ENCODE results near the gene CACHD1. TPM values are rescaled to one million over a fixed set of nuclear protein-coding genes. Genes with fewer than 3 reads are reported as not detected.
"Not testable (repeated sequence)": the region's sequence is repeated elsewhere in the genome, so short reads cannot be mapped to it uniquely, and the experiment has no call there.

The CACHD1 gene
- total RNA-seq, 1 donor from 2014 or later: 0.13 TPM

DNA sequence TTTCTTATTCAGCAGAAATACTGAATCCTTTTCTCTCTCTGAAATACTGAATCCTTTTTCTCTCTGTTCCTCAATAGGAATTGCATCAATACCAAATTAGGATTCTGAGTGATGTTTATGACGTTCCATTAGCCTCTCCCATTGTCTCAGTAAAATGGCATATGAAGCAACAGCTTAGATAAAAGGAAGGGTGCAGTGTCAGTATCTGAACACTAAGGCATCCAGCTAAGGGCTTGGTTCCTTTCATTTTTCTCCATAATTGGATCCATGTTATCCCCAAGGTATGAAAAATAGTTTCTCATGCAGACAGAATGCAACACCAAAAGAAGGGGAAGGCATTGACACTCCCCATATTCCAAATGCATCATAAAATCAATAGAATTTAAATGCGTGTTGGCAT is 213.5 kb downstream of the CACHD1 start:
- H3K4me1 Mint-ChIP-seq (ENCODE audit: low read depth): no peaks in the 10 kb centered on the region
- H3K36me3 Mint-ChIP-seq (ENCODE audit: low read depth): no peaks in the 10 kb centered on the region
- no peak overlapping the region for H3K27ac Mint-ChIP-seq
- no peaks in the 10 kb centered on the region for H3K9me3 Mint-ChIP-seq
- no peak for DNase-seq (ENCODE audit: low spot score)
- intact Hi-C loops (cut with micrococcal nuclease): no loop called here
- peaks cover 2% of the 10 kb centered on the region for H3K27me3 Mint-ChIP-seq (ENCODE audit: insufficient read depth)
- no peak overlapping the region for H3K4me3 Mint-ChIP-seq

DNA sequence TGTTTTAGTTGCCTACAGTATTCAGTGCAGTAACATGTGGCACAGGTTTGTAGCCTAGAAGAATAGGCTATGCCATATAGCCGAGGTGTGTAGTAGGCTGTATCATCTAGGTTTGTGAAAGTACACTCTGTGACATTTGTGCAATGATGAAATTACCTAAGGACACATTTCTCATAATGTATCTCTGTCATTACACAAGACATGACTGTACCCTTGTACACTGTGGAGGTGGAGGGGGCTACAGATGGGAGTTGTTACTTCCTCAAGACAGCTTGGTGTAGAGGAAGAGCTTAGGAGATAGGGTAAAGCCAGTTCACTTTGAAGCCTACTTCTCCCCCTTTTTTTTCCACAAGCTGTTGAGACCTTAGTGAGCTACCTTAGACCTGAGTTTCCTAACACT is 215.3 kb downstream of the CACHD1 start:
- no peaks in the 10 kb centered on the region for H3K36me3 Mint-ChIP-seq (ENCODE audit: low read depth)
- intact Hi-C loops (cut with micrococcal nuclease): no loop called here
- H3K27me3 Mint-ChIP-seq (ENCODE audit: insufficient read depth): peaks cover 2% of the 10 kb centered on the region
- H3K27ac Mint-ChIP-seq: no peak overlapping the region
- DNase-seq (ENCODE audit: low spot score): no peak
- no peaks in the 10 kb centered on the region for H3K9me3 Mint-ChIP-seq
- no peak overlapping the region for H3K4me3 Mint-ChIP-seq
- no peaks in the 10 kb centered on the region for H3K4me1 Mint-ChIP-seq (ENCODE audit: low read depth)

DNA sequence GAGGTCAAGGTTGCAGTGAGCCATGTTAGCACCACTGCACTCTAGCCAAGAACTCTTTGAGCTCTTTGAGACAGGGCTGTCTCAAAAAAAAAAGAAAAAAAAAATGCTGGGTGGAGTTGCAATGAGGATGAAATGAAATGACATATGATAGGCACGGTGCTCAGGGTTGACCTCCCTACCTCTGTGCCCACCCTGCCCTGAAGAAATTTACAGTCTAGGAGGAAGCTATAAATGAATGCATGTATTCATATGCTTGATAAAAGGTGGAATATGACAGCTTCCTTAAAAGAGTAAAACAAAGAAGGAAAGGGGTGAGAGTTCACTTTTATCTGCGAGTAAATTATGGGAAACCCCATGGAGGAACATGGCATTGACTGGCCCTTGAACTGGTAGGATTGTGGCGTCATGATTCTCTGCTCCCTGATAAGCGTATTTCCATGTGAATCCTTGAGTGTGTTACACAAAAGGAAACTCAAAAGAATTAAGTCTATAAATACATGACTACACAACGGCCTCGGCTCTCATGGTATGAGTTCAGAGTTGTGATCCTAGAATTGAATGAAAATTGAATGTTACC is 215.9 kb downstream of the CACHD1 start:
- H3K36me3 Mint-ChIP-seq (ENCODE audit: low read depth): no peaks in the 10 kb centered on the region
- no peaks in the 10 kb centered on the region for H3K9me3 Mint-ChIP-seq
- peaks cover 2% of the 10 kb centered on the region for H3K27me3 Mint-ChIP-seq (ENCODE audit: insufficient read depth)
- intact Hi-C loops (cut with micrococcal nuclease): loop anchor here (1.0 kb wide), 4 partner anchors 138 to 1001 kb away; no protein-coding TSS in a partner anchor
- DNase-seq (ENCODE audit: low spot score): no peak
- no peak overlapping the region for H3K4me3 Mint-ChIP-seq
- no peaks in the 10 kb centered on the region for H3K4me1 Mint-ChIP-seq (ENCODE audit: low read depth)
- no peak overlapping the region for H3K27ac Mint-ChIP-seq

DNA sequence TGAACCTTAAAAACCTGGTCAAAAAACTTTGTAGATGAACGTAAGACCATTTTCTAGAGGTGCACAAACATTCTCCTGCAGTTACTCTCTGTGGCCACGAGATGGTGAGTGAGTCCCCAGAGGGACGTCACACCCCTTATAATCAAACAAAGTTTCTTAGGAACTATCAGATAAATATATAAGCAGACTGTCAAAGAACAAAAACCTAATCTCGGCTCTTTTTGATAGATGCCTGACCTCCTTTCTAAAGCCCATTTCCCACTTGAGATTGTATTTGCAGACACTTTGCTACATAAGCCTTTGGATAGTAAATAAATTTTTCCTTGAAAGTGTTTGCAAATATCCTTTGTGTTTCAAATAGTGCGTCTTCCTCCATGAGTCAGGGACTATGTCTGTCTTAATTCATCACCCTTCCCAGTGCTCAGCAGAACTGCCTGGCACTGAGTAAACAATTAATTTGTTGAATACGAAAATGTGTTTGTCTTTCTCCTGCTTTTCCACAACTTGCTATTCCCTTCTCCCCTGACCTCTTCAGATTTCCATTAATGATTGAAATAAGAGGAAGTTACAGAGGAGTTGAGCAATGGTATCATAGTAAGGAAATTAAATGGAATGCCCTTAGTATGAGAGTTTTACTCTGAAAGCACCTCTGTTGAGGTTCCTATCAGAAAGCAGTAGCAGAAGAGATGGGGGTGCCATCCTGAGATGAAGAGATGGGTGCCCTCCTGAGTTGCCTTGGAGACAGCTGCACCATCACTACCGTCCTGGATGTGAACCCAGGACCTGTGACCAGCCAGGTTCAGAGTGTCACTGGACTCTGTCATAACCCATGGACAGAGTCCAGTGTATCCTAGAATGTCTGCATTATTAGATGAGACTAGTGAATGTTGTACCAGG is 217.1 kb downstream of the CACHD1 start:
- Mint-ChIP-seq H3K27me3 (ENCODE audit: insufficient read depth) (no peaks in the 10 kb centered on the region), H3K9me3 (no peaks in the 10 kb centered on the region), H3K4me1 (ENCODE audit: low read depth) (peaks cover 7% of the 10 kb centered on the region), H3K36me3 (ENCODE audit: low read depth) (no peaks in the 10 kb centered on the region), H3K4me3 (no peak overlapping the region), H3K27ac (no peak overlapping the region)
- intact Hi-C loops (cut with micrococcal nuclease): loop anchor here (1.0 kb wide), 4 partner anchors 137 to 1000 kb away; no protein-coding TSS in a partner anchor
- DNase-seq (ENCODE audit: low spot score): no peak

DNA sequence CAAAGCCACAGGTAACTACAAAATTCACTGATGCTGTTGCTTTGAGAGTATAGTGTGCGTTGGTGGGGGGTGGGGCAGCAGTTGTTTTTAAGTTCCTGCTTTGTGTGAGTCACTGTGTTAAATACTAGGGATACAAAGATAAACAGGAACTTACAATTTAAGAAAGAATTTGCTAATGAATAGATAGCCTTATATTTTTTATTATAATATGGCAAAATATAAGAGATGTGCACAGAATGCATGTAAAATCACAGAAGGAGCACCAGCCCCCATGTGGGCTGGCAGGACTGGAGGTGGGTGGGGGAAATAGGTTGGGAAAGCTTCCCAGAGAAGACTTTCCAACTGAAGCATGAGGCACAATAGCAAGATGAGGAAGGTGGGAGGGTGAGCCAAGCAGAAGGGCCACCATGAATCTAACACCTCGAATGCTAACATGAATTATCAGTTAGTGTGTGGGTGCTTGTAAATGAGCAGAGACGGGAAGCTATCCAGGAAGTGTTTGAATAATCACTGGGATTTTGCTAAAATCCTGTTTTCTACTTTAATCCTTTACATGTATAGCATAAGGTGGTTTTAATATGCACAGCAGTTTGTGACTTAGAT is 217.9 kb downstream of the CACHD1 start:
- Mint-ChIP-seq H3K9me3 (no peaks in the 10 kb centered on the region), H3K4me1 (ENCODE audit: low read depth) (peaks cover 7% of the 10 kb centered on the region), H3K36me3 (ENCODE audit: low read depth) (no peaks in the 10 kb centered on the region), H3K27me3 (ENCODE audit: insufficient read depth) (no peaks in the 10 kb centered on the region), H3K4me3 (no peak overlapping the region), H3K27ac (no peak overlapping the region)
- intact Hi-C loops (cut with micrococcal nuclease): no loop called here
- DNase-seq (ENCODE audit: low spot score): no peak

DNA sequence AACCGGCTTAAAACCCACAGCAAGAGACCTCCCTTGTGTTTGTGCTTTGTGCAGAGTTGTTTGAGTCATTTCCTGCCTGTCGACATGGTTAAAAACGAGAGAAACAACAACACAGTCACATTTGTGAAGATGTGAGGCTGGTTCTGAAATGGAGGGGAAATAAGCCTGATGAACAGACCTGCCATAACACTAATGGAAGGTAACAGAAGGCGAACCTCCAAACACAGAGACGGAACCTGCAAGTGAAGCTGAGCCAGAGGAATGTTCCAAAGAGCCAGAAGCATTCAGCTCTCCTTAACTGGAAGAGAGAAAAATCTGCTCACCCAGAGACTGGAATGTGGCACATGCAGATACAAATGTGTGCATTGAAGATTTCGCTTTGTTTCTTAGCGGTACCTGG is 221.7 kb downstream of the CACHD1 start:
- Mint-ChIP-seq H3K4me1 (ENCODE audit: low read depth) (peaks cover 7% of the 10 kb centered on the region), H3K27me3 (ENCODE audit: insufficient read depth) (no peaks in the 10 kb centered on the region), H3K9me3 (no peaks in the 10 kb centered on the region), H3K4me3 (no peak overlapping the region), H3K27ac (no peak overlapping the region), H3K36me3 (ENCODE audit: low read depth) (no peaks in the 10 kb centered on the region)
- no peak for DNase-seq (ENCODE audit: low spot score)
- intact Hi-C loops (cut with micrococcal nuclease): no loop called here

DNA sequence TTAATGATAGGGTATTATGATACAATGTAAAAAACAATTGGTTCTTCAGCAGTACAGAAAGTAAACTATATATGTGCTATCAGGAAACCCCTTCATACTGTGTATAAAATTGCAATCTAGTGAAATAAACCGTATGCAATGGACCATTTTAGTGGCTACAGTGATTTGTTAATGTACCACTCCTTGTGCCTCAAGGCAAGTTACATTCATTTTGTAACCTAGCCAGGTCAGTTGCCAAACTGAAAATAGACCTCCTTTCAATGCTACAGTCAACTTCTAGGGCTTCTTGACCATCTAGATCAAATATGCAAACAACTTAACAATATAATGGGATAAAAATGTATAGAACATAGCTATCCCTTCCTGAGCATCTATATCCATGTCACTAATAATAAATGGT is 223.0 kb downstream of the CACHD1 start:
- H3K9me3 Mint-ChIP-seq: no peaks in the 10 kb centered on the region
- no peak overlapping the region for H3K4me3 Mint-ChIP-seq
- intact Hi-C loops (cut with micrococcal nuclease): no loop called here
- no peaks in the 10 kb centered on the region for H3K27me3 Mint-ChIP-seq (ENCODE audit: insufficient read depth)
- no peak for DNase-seq (ENCODE audit: low spot score)
- no peak overlapping the region for H3K27ac Mint-ChIP-seq
- H3K4me1 Mint-ChIP-seq (ENCODE audit: low read depth): peaks cover 7% of the 10 kb centered on the region
- no peaks in the 10 kb centered on the region for H3K36me3 Mint-ChIP-seq (ENCODE audit: low read depth)

DNA sequence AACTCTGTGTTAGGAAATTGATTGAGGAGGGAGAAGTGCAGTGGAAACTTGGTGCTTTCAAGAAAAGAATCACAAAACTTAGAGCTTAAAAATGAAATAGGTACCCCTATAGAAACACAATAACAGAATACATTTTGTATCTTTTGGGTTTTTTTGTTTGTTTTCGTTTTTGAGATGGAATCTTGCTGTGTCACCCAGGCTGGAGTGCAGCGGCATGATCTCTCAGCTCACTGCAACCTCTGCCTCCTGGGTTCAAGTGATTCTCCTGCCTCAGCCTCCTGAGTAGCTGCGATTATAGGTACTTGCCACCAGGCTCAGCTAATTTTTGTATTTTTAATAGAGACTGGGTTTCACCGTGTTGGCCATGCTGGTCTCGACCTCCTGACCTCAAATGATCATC is 223.5 kb downstream of the CACHD1 start:
- H3K4me3 Mint-ChIP-seq: no peak overlapping the region
- no peaks in the 10 kb centered on the region for H3K36me3 Mint-ChIP-seq (ENCODE audit: low read depth)
- no peak overlapping the region for H3K27ac Mint-ChIP-seq
- H3K4me1 Mint-ChIP-seq (ENCODE audit: low read depth): peaks cover 7% of the 10 kb centered on the region
- intact Hi-C loops (cut with micrococcal nuclease): no loop called here
- H3K27me3 Mint-ChIP-seq (ENCODE audit: insufficient read depth): no peaks in the 10 kb centered on the region
- no peak for DNase-seq (ENCODE audit: low spot score)
- no peaks in the 10 kb centered on the region for H3K9me3 Mint-ChIP-seq

DNA sequence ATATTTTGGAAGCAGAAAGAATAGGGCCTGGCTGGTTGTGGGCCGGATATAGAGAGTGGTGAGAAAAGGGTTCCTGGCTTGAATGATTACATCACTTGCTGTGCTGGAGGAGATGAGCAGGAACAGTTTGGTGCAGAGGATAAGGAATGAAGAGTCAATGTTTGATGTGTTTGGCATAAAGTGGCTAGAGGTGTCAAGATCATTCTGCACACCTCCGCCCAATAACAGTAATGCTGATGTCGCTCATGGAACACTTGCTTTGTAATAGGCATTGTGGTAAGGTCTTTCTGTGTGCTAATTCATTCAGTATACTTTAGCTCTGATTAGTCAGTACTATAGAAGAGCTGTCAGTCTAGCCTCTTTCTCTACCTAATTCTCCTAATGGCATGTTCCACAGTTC is 226.9 kb downstream of the CACHD1 start:
- intact Hi-C loops (cut with micrococcal nuclease): no loop called here
- no peaks in the 10 kb centered on the region for H3K27me3 Mint-ChIP-seq (ENCODE audit: insufficient read depth)
- H3K36me3 Mint-ChIP-seq (ENCODE audit: low read depth): no peaks in the 10 kb centered on the region
- H3K9me3 Mint-ChIP-seq: no peaks in the 10 kb centered on the region
- H3K4me3 Mint-ChIP-seq: no peak overlapping the region
- DNase-seq (ENCODE audit: low spot score): no peak
- no peaks in the 10 kb centered on the region for H3K4me1 Mint-ChIP-seq (ENCODE audit: low read depth)
- no peak overlapping the region for H3K27ac Mint-ChIP-seq

DNA sequence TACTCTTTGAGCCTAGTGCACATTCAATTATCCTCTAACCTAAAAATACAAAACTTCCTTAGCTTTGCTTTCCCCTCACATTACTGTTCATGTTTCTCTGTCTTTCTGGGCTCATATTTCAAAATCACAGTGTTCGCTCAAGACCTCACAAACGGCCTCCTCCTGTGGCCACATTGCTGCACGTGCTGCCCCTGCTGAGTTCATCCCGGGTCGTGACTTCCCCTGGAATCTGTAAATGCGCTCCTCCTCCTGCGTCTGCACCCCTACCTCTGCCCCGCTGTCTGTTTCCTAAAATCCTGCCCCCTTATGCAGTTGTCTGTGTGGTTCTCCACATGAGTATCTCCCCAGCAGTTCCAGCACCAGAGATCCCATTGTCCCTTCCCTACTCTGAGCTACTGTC is 229.4 kb downstream of the CACHD1 start:
- no peak overlapping the region for H3K4me3 Mint-ChIP-seq
- no peaks in the 10 kb centered on the region for H3K9me3 Mint-ChIP-seq
- no peak overlapping the region for H3K27ac Mint-ChIP-seq
- peaks cover 2% of the 10 kb centered on the region for H3K27me3 Mint-ChIP-seq (ENCODE audit: insufficient read depth)
- no peak for DNase-seq (ENCODE audit: low spot score)
- intact Hi-C loops (cut with micrococcal nuclease): no loop called here
- H3K4me1 Mint-ChIP-seq (ENCODE audit: low read depth): no peaks in the 10 kb centered on the region
- H3K36me3 Mint-ChIP-seq (ENCODE audit: low read depth): no peaks in the 10 kb centered on the region

DNA sequence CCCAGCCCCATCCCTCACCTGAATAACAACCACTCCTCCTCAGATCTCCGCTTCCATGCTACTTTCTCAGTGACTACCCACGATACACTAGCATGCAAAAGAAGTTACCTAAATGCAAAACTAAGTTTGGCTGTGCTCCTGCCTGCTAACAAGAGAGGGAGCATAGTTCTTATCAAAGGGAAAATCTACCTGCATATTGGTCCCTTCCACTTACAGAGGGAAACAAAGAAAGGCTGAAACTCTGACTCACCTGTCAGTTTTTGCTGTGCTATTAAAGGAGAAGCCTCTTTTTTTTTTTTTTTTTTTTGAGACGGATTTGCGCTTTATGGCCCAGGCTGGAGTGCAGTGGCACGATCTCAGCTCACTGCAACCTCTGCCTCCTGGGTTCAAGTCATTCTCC is 231.1 kb downstream of the CACHD1 start:
- Mint-ChIP-seq H3K4me3 (no peak overlapping the region), H3K4me1 (ENCODE audit: low read depth) (no peaks in the 10 kb centered on the region), H3K27me3 (ENCODE audit: insufficient read depth) (peaks cover 2% of the 10 kb centered on the region), H3K27ac (no peak overlapping the region), H3K36me3 (ENCODE audit: low read depth) (no peaks in the 10 kb centered on the region), H3K9me3 (no peaks in the 10 kb centered on the region)
- DNase-seq (ENCODE audit: low spot score): no peak
- intact Hi-C loops (cut with micrococcal nuclease): no loop called here

DNA sequence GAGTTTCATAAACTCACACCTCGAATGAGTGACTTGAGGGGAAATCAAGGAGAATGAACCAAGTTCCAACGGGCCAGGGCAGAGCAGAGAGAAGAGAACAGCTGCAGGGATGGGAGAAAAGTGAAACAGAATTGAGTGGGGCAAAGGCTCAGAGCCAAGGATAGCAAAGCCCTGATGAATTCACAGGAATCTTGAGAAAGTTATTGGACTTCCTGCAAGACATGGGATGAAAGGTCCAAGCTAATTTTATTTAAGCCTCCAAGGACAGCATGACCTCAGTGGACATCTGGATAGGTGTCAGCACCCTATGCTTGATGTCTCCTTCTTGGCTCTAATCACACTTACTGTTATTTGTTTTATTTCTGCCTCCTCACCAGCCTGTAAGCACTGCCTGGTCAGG is 232.0 kb downstream of the CACHD1 start:
- Mint-ChIP-seq H3K4me3 (no peak overlapping the region), H3K36me3 (ENCODE audit: low read depth) (no peaks in the 10 kb centered on the region), H3K9me3 (no peaks in the 10 kb centered on the region), H3K4me1 (ENCODE audit: low read depth) (no peaks in the 10 kb centered on the region), H3K27me3 (ENCODE audit: insufficient read depth) (peaks cover 5% of the 10 kb centered on the region), H3K27ac (no peak overlapping the region)
- DNase-seq (ENCODE audit: low spot score): no peak
- intact Hi-C loops (cut with micrococcal nuclease): no loop called here

DNA sequence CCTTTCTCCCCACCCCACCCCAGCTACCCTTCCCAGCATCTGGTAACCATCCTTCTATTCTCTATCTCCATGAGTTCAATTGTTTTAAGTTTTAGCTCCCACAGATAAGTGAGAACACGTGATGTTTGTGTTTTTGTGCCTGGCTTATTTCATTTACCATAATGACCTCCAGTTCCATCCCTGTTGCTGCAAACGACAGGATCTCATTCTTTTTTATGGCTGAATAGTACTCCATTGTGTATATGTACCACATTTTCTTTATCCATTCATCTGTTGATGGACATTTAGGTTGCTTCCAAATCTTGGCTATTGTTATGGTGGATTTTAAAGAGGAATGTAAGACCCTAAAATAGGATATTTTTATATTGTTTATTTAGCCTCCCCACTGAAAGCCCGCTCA is 232.7 kb downstream of the CACHD1 start:
- H3K27ac Mint-ChIP-seq; DNase-seq (ENCODE audit: low spot score); H3K36me3 Mint-ChIP-seq (ENCODE audit: low read depth); intact Hi-C loops (cut with micrococcal nuclease); H3K4me3 Mint-ChIP-seq; H3K27me3 Mint-ChIP-seq (ENCODE audit: insufficient read depth); H3K9me3 Mint-ChIP-seq; H3K4me1 Mint-ChIP-seq (ENCODE audit: low read depth): not testable (repeated sequence)
